NCI-H69 (cell line): ENCODE measurements around the gene OCIAD1.
A peak's percentile ranks its signal among the peaks of the same experiment; 100 is the strongest.
"Not testable (repeated sequence)": the region's sequence is repeated elsewhere in the genome, so short reads cannot be mapped to it uniquely, and the experiment has no call there.

Source experiments
- DNase-seq: peaks from one replicate; lab custom pipeline; 2025; lab: John Stamatoyannopoulos, UW

Gene OCIAD1

GRCh38 chr4:48830706-48831531, at the start of gene OCIAD1:
TSS of gene OCIAD1 (plus strand) at chr4:48831088. CDS start at chr4:48832625, 1,537 bp downstream.
- DNase-seq, result peak; percentile 97

- peak; percentile 44 for DNase-seq
Measured at GRCh38 chr4:48781968-48782367, 48.9 kb upstream of the OCIAD1 start.

DNA sequence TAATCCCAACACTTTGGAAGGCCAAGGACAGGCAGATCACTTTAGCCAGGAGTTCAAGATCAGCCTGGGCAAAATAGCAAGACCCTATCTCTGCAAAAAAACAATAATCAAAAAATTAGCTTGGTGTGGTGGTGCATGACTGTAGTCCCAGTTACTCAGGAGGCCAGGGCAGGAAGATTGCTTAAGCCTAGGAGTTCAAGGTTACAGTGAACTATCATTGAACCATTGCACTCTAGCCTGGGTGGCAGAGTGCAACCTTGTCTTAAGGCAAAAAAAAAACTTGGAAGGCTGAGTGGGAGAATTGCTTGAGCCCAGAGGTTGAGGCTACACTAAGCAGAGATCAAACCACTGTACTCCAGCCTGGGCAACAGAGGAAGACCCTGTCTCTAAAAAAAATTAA, 45.6 kb upstream of the OCIAD1 start:
- no peak for DNase-seq

- peak; percentile 7 for DNase-seq
Measured at GRCh38 chr4:48786549-48786948, 44.3 kb upstream of the OCIAD1 start.

GRCh38 chr4:48787056-48787455, 43.8 kb upstream of the OCIAD1 start:
- DNase-seq, result peak; percentile 89

DNA sequence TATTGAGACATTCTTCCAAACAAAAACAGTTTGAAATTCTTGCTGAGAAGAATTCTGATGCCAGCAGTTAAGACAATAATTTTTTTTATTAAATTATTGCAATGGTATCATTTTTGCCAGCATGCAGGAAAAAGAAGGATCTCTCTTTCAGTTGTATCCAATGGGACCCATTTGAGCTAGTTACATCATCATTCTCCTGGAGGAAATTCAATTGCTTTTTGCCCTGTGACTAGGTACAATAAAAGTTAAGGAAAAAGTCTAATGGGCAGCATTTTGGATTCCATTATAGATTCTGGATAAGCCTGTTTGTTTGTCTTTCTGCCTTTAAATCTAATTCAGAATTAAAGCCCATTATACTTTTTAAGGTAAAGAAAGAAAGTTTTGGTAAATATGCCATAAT, 40.3 kb upstream of the OCIAD1 start:
- no peak for DNase-seq

GRCh38 chr4:48791313-48791712, 39.6 kb upstream of the OCIAD1 start:
- DNase-seq, result no peak

GRCh38 chr4:48792348-48793006, 38.4 kb upstream of the OCIAD1 start:
- DNase-seq, result no peak

DNA sequence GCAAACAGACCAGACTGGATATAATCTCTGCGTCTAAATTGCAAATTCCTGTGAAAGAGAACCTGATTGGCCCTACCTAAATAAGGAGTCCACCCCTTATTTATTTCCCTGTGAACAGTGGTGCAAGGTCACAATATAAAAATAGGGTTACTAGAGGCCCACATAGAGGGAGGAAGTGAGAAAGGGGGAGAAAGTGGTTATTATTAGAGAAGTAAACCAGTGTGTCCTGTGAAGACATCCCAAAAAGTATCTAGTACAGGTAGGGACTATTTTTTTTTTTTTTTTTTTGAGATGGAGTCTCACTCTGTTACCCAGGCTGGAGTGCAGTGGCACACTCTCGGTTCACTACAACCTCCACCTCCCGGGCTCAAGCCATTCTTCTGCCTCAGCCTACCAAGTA, 35.8 kb upstream of the OCIAD1 start:
- DNase-seq, result no peak

DNA sequence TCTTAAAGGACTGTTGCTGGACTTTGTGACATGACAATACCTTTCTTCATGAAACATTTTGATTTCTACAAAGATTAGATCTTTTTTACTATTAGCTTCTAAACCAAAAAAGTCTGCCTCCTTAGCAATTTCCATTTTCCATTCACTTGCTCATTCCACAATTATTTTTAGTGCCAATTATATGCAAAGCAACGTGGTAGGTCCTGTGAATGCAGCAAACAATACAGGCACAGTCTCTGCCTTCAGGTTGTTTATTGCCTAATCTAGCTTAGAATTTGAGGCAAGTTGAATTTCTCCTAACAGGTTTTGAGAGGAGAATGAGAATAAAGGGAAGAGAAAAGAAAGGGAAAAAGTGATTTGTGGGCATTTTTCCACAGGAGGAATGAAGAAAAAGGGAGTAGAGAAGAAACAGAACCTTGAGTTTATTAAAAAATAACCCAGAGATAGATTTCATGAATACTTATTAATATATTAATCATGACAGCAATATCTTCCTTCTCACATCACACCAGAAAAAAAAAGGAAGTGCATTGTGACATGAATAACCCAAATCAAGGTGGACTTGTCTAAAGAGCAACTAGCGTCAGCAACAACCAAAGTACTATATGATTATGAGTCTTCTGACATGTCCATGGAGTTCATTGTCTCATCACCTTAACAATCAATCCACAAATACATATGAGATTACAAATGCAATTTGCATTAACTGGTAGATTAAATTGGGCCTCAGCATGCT, 34.5 kb upstream of the OCIAD1 start:
- DNase-seq, result no peak

DNA sequence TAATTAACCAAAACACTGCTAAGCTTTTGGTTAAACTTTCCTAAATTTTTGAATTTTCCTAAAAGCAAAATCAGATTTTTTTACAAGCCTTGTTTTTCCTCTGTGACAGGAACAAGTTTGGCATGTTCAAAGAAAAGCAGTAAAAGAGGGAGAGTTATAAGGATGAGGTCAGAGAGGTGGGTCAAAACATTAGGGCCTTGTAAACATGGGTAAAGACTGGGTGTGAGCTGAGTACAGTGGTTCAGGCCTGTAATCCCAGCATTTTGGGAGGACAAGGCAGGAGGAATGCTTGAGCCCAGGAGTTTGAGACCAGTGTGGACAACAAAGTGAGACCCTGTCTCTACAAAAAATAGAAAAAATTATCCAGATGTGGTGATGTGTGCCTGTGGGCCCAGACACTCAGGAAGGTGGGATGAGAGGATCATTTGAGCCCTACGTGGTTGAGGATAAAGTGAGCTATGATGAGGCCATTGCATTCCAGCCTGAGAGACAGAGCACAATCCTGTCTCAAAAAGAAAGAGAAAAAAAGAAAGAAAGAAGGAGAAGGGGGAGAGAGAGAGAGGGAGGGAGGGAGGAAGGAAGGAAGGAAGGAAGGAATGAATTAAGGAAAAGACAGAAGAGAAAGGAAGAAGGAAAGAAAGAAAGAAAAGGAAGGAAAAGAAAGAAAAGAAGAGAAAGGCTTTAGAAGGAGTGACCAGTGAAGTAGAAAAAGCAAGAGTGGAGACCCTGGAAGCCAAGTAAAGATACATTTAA, 33.8 kb upstream of the OCIAD1 start:
- no peak for DNase-seq

GRCh38 chr4:48798117-48798516, 32.8 kb upstream of the OCIAD1 start:
- DNase-seq, result no peak

GRCh38 chr4:48799157-48799556, 31.7 kb upstream of the OCIAD1 start:
- peak; percentile 3 for DNase-seq

- DNase-seq, result not testable (repeated sequence)
Measured at GRCh38 chr4:48800155-48800554, 30.7 kb upstream of the OCIAD1 start.

- DNase-seq, result peak; percentile 21
Measured at GRCh38 chr4:48801016-48801715, 29.7 kb upstream of the OCIAD1 start.

DNA sequence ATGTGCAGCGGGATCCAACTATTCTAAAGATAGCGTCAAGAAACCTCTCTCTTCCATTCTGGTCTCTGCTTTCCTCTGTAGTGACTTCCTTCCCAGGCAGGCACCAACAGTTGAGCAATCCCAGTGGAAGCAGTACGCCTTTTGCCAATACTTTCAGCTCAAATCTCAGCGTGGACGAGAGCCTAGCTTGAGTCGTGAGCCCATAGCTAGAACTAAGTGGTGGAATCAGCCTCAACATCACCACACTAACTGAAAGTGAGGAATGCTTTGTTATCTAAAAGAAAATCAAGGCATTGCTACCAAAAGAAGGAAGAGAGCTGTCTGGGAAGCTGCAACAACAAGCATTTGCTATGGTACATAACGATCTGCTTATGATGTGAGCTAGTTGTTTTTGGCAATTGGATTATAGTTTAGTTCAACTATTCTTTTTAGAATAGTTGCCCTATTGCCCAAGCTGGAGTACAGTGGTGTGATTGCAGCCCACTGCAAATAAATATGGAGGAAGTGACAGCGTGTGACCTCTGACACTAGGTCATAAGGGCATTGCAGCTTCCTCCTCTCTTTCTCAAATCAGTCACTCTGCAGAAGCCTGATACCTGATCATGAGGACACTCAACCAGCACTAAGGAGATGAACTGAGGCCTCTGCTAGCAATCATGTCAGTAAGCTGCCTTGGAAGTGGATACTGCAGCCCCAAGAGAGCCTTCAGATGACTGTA, 26.1 kb upstream of the OCIAD1 start:
- DNase-seq, result no peak

- no peak for DNase-seq
Measured at GRCh38 chr4:48812866-48813265, 18.0 kb upstream of the OCIAD1 start.

- DNase-seq, result peak; percentile 91
Measured at GRCh38 chr4:48813964-48814363, 16.9 kb upstream of the OCIAD1 start.

GRCh38 chr4:48815483-48815882, 15.4 kb upstream of the OCIAD1 start:
- DNase-seq, result no peak

DNA sequence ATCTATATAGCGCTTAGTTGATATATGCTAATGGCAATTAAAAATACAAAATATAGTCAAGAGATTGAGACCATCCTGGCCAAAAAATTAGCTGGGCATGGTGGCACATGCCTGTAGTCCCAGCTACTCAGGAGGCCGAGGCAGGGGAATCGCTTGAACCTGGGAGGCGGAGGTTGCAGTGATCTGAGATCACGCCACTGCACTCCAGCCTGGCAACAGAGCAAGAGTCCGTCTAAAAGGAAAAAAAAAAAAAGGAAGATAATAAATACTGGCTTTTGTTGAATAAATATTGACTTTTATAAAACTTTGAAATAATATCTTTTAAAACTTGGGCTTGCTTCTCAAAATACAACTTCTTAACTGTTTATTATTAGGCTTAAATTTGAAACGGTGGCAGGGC, 14.6 kb upstream of the OCIAD1 start:
- DNase-seq, result not testable (repeated sequence)

GRCh38 chr4:48816971-48817370, 13.9 kb upstream of the OCIAD1 start:
- no peak for DNase-seq
